Loucy (cell line): ENCODE results near the gene PREX1.
"Not testable (repeated sequence)": the region's sequence is repeated elsewhere in the genome, so short reads cannot be mapped to it uniquely, and the experiment has no call there.

ENCODE experiments used
- H2AFZ ChIP-seq: fragments of 200-600 bp; sonication (generic); 2 replicates; pipeline ENCODE4 v1.6.0; 2016; ENCODE audit warnings: antibody characterized with exemption, mild to moderate bottlenecking, low read length, moderate library complexity
- H3F3A ChIP-seq: fragments of 200-600 bp; 2 replicates; pipeline ENCODE4 v1.6.0; 2016; ENCODE audit warnings: antibody characterized with exemption, low read depth, mild to moderate bottlenecking
- H3K27me3 ChIP-seq: fragments of 200-600 bp; sonication (generic); 2 replicates; pipeline ENCODE4 v1.6.1; 2014; ENCODE audit warnings: low read length, mild to moderate bottlenecking; ENCODE audit not compliant: insufficient read depth, poor library complexity, severe bottlenecking
- H3K36me3 ChIP-seq: fragments of 200-600 bp; sonication (generic); 2 replicates; pipeline ENCODE4 v1.6.1; 2016; ENCODE audit warnings: low read length; ENCODE audit not compliant: insufficient read depth
- H3K4me1 ChIP-seq: fragments of 200-600 bp; sonication (generic); 2 replicates; pipeline ENCODE4 v1.5.1; 2014; ENCODE audit warnings: low read length, mild to moderate bottlenecking; ENCODE audit not compliant: insufficient read depth, poor library complexity, severe bottlenecking
- H3K4me2 ChIP-seq: fragments of 200-600 bp; sonication (generic); 2 replicates; pipeline ENCODE4 v1.6.0; 2014; ENCODE audit warnings: antibody characterized with exemption, low read length, low read depth, mild to moderate bottlenecking; ENCODE audit not compliant: poor library complexity, severe bottlenecking
- H3K4me3 ChIP-seq: fragments of 200-600 bp; sonication (generic); 2 replicates; pipeline ENCODE4 v1.5.1; 2014; ENCODE audit warnings: low read length, mild to moderate bottlenecking, mixed read lengths; ENCODE audit not compliant: poor library complexity, severe bottlenecking
- H3K79me2 ChIP-seq: fragments of 200-600 bp; sonication (generic); 2 replicates; pipeline ENCODE4 v1.6.1; 2014; ENCODE audit warnings: low read length; ENCODE audit not compliant: insufficient read depth
- H3K9ac ChIP-seq: fragments of 200-600 bp; sonication (generic); 2 replicates; pipeline ENCODE4 v1.6.0; 2014; ENCODE audit warnings: mild to moderate bottlenecking, low read depth, low read length, moderate library complexity; ENCODE audit not compliant: poor library complexity, severe bottlenecking
- H3K9me2 ChIP-seq: fragments of 200-600 bp; sonication (generic); replicated peaks from 2 replicates; pipeline ENCODE4 v1.6.1; 2016; ENCODE audit warnings: low read depth, low read length, mixed read lengths
- H3K9me3 ChIP-seq: fragments of 200-600 bp; sonication (generic); 2 replicates; pipeline ENCODE4 v1.6.1; 2014; ENCODE audit warnings: mild to moderate bottlenecking, antibody characterized with exemption, low read length, low read depth; ENCODE audit not compliant: insufficient read depth
- H4K20me1 ChIP-seq: fragments of 200-600 bp; sonication (generic); 2 replicates; pipeline ENCODE4 v1.6.0; 2014; ENCODE audit warnings: antibody characterized with exemption, low read length, mild to moderate bottlenecking; ENCODE audit not compliant: insufficient read depth, poor library complexity, severe bottlenecking
- EZH2phosphoT487 ChIP-seq: fragments of 200-600 bp; IDR thresholded peaks from 2 replicates; pipeline ENCODE4 v1.6.1; 2018; ENCODE audit warnings: antibody characterized with exemption, mild to moderate bottlenecking, moderate library complexity, borderline replicate concordance
- TF ChIP-seq, protein P1 (sequence below): fragments of 200-600 bp; sonication (generic); conservative IDR thresholded peaks from 2 replicates; pipeline ENCODE4 v1.5.1; 2014; ENCODE audit warnings: mild to moderate bottlenecking, antibody characterized with exemption, low read length

PREX1 gene

DNA sequence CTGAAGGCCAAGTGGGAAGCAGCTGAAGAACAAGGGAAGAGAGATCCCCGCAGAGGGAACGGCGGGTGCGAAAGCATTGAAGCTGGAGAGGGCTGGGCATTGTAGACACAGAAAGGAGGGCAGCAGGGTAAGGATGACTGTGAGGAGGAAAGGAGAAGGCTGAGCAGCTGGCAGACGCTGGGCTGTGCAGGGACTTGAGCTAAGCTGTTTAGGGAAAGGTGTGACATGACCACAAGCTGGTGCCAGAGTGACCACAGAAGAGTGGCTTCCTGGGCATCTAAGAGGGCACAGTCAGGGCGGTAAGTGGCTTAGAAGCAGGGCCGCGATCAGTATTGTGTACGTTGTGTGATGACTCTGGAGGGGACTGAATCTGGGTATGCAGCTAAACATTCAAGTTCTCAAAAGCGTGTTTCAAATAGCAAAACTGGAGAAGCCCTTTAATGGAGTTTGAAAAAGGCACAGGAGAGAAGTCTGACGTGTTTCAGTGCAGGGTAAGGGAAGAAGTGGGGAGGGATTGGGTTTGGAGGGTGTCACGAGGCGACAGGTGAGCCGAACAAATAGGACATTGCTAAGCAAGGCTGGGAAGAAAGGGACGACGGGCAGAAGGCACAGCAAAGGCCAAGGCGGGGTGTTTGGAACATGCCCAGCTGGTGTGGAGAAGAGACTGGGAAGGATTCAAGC lies 47.6 kb upstream of the PREX1 start:
- H3K4me1 ChIP-seq, result no peaks in the 10 kb centered on the region
- no peaks in the 10 kb centered on the region for H4K20me1 ChIP-seq
- no peak overlapping the region for H3K9ac ChIP-seq
- H3K27me3 ChIP-seq, result no peaks in the 10 kb centered on the region
- no peak overlapping the region for H3K4me3 ChIP-seq
- no peaks in the 10 kb centered on the region for H3K9me2 ChIP-seq
- TF ChIP-seq EZH2phosphoT487, result no peak
- TF ChIP-seq, protein P1, sequence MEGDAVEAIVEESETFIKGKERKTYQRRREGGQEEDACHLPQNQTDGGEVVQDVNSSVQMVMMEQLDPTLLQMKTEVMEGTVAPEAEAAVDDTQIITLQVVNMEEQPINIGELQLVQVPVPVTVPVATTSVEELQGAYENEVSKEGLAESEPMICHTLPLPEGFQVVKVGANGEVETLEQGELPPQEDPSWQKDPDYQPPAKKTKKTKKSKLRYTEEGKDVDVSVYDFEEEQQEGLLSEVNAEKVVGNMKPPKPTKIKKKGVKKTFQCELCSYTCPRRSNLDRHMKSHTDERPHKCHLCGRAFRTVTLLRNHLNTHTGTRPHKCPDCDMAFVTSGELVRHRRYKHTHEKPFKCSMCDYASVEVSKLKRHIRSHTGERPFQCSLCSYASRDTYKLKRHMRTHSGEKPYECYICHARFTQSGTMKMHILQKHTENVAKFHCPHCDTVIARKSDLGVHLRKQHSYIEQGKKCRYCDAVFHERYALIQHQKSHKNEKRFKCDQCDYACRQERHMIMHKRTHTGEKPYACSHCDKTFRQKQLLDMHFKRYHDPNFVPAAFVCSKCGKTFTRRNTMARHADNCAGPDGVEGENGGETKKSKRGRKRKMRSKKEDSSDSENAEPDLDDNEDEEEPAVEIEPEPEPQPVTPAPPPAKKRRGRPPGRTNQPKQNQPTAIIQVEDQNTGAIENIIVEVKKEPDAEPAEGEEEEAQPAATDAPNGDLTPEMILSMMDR, result no peak
- no peak overlapping the region for H2AFZ ChIP-seq
- H3K79me2 ChIP-seq, result no peaks in the 10 kb centered on the region
- no peaks in the 10 kb centered on the region for H3K9me3 ChIP-seq
- no peaks in the 10 kb centered on the region for H3F3A ChIP-seq
- no peak overlapping the region for H3K4me2 ChIP-seq
- H3K36me3 ChIP-seq, result no peaks in the 10 kb centered on the region

DNA sequence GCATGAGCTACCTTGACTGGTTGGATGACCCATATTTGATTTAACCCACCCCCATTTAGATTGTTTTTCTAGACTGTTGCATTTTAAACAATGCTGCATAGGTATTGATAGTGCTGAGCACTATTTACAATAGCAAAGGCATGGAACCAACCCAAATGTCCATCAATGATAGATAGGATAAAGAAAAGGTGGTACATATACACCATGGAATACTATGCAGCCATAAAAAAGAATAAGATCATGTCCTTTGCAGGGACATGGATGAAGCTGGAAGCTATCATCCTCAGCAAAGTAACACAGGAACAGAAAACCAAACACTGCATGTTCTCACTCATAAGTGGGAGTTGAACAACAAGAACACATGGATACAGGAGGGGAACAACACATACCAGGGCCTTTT lies 41.6 kb upstream of the PREX1 start:
- not testable (repeated sequence) for H3K9me3 ChIP-seq, H3K9ac ChIP-seq, H4K20me1 ChIP-seq, H3F3A ChIP-seq, H3K4me3 ChIP-seq, H3K36me3 ChIP-seq, H3K4me2 ChIP-seq, H3K4me1 ChIP-seq, H3K27me3 ChIP-seq, H3K79me2 ChIP-seq, H2AFZ ChIP-seq, H3K9me2 ChIP-seq

DNA sequence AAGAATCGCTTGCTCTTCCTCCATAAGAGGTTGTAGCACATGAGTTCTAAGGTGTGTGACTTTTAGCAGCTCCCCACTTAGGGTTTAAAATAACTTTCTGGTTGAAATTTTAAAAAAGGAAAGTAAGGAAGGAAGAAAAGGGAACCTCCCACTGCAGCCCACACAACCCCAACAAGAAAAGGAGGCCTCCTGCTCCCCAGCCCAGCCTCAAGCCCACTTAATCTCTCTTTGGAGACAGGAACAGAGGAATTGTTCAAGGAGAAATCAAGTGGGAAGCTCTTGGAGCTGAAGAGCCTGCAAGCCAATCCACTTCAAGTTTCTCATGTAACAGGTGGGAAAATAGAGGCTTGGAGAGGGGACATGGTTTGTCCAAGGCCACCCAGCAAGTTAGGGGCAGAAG lies 39.1 kb upstream of the PREX1 start:
- Histone ChIP-seq H4K20me1 (no peaks in the 10 kb centered on the region), H3K27me3 (no peaks in the 10 kb centered on the region), H3K79me2 (no peaks in the 10 kb centered on the region), H3K4me2 (no peak overlapping the region), H3K9me3 (no peaks in the 10 kb centered on the region), H3K36me3 (no peaks in the 10 kb centered on the region), H3K4me3 (no peak overlapping the region), H3K9ac (no peak overlapping the region), H2AFZ (no peak overlapping the region), H3F3A (no peaks in the 10 kb centered on the region), H3K9me2 (no peaks in the 10 kb centered on the region), H3K4me1 (peaks cover 6% of the 10 kb centered on the region)
- TF ChIP-seq, protein P1, result no peak
- TF ChIP-seq EZH2phosphoT487, result no peak

DNA sequence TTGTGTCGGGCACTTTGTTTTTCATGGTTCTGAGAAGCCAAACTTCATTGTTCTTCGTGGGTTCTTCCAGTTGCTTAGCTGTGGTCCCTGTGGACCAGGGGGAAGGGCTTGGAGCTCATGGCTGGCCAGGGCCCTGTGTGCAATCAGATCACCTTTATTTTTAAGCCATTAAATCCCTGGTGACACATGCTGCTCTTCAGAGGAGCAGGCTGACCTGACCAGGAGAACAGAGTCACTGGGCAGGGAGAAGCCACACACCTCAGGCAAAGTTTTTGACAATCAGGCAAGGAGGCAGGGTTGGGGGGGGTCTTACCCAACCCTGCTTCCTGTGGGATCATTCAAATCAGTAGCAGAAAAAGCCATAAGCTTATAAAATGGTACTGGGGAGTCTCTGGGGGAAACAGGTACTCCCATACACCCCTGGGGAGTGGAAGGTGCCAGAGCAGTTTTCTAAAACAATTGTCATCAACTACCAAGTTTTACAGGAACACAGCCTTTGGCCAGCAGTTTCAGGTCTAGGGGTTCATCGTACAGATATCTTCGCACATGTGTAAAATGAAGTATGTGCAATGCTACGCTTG lies 37.0 kb upstream of the PREX1 start:
- Histone ChIP-seq H2AFZ (no peak overlapping the region), H3F3A (no peaks in the 10 kb centered on the region), H3K36me3 (no peaks in the 10 kb centered on the region), H3K79me2 (no peaks in the 10 kb centered on the region), H4K20me1 (no peaks in the 10 kb centered on the region), H3K4me2 (no peak overlapping the region), H3K4me3 (no peak overlapping the region), H3K4me1 (peaks cover 6% of the 10 kb centered on the region), H3K9me2 (no peaks in the 10 kb centered on the region), H3K27me3 (no peaks in the 10 kb centered on the region), H3K9ac (no peak overlapping the region), H3K9me3 (no peaks in the 10 kb centered on the region)
- TF ChIP-seq, protein P1, result no peak
- TF ChIP-seq EZH2phosphoT487, result no peak
